KOPT-K1 (cell line): Measurements from ENCODE around the gene MYL9.
"Not testable (repeated sequence)": the region's sequence is repeated elsewhere in the genome, so short reads cannot be mapped to it uniquely, and the experiment has no call there.

Source experiments
- H3K27ac ChIP-seq: fragments of 200-600 bp; sonication (generic); 2 replicates; pipeline ENCODE4 v1.5.1; 2016; ENCODE audit warnings: antibody characterized with exemption, mild to moderate bottlenecking, low read depth, low read length; ENCODE audit not compliant: poor library complexity, severe bottlenecking
- H3K36me3 ChIP-seq: fragments of 200-600 bp; sonication (generic); 2 replicates; pipeline ENCODE4 v1.5.1; 2017; ENCODE audit warnings: antibody characterized with exemption, mild to moderate bottlenecking, low read length, moderate library complexity; ENCODE audit not compliant: insufficient read depth
- H3K9me3 ChIP-seq: fragments of 200-600 bp; sonication (generic); 2 replicates; pipeline ENCODE4 v1.5.1; 2017; ENCODE audit warnings: antibody characterized with exemption, low read length, mild to moderate bottlenecking; ENCODE audit not compliant: insufficient read depth, poor library complexity, severe bottlenecking

Gene MYL9

GRCh38 chr20:36562724-36563123 lies 21.4 kb downstream of the MYL9 start:
- Histone ChIP-seq H3K27ac (no peak overlapping the region), H3K36me3 (no peaks in the 10 kb centered on the region), H3K9me3 (peaks cover 13% of the 10 kb centered on the region)

GRCh38 chr20:36563374-36563773 lies 22.1 kb downstream of the MYL9 start:
- Histone ChIP-seq H3K9me3 (peaks cover 13% of the 10 kb centered on the region), H3K36me3 (no peaks in the 10 kb centered on the region), H3K27ac (no peak overlapping the region)

- not testable (repeated sequence) for H3K36me3 ChIP-seq, H3K27ac ChIP-seq
- H3K9me3 ChIP-seq = peaks cover 13% of the 10 kb centered on the region
Observed at GRCh38 chr20:36564078-36564725, 22.9 kb downstream of the MYL9 start.

- H3K27ac ChIP-seq, H3K36me3 ChIP-seq: not testable (repeated sequence)
- peaks cover 13% of the 10 kb centered on the region for H3K9me3 ChIP-seq
Observed at GRCh38 chr20:36564726-36565121, 23.4 kb downstream of the MYL9 start.

- H3K36me3 ChIP-seq = no peaks in the 10 kb centered on the region
- peaks cover 13% of the 10 kb centered on the region for H3K9me3 ChIP-seq
- no peak overlapping the region for H3K27ac ChIP-seq
Observed at GRCh38 chr20:36565520-36565919, 24.2 kb downstream of the MYL9 start.

- Histone ChIP-seq H3K9me3 (peaks cover 8% of the 10 kb centered on the region), H3K36me3 (no peaks in the 10 kb centered on the region), H3K27ac (no peak overlapping the region)
Observed at GRCh38 chr20:36569847-36570429, 28.6 kb downstream of the MYL9 start.

GRCh38 chr20:36571564-36572504 lies 30.5 kb downstream of the MYL9 start:
- Histone ChIP-seq H3K27ac (peak overlapping the region; percentile 91), H3K36me3 (peaks cover 7% of the 10 kb centered on the region; the same call in 1 of the 2 replicates), H3K9me3 (no peaks in the 10 kb centered on the region)

GRCh38 chr20:36572701-36573102 lies 31.4 kb downstream of the MYL9 start:
- Histone ChIP-seq H3K27ac (peak overlapping the region; percentile 91), H3K36me3 (peaks cover 7% of the 10 kb centered on the region; the same call in 1 of the 2 replicates), H3K9me3 (no peaks in the 10 kb centered on the region)

- Histone ChIP-seq H3K36me3 (peaks cover 13% of the 10 kb centered on the region), H3K27ac (peak within 1 kb of the TSS; percentile 91), H3K9me3 (no peaks in the 10 kb centered on the region)
Observed at GRCh38 chr20:36573103-36573797, 31.9 kb downstream of the MYL9 start, which contains the start of gene TGIF2. Gene TGIF2 (plus strand): TSS chr20:36573597. CDS start chr20:36578775, 5,178 bp downstream.

- Histone ChIP-seq H3K9me3 (no peaks in the 10 kb centered on the region), H3K27ac (peak overlapping the region; percentile 91), H3K36me3 (peaks cover 19% of the 10 kb centered on the region)
Observed at GRCh38 chr20:36573798-36574365, 32.6 kb downstream of the MYL9 start.

GRCh38 chr20:36574366-36575135 lies 33.2 kb downstream of the MYL9 start:
- H3K9me3 ChIP-seq = no peaks in the 10 kb centered on the region
- peak overlapping the region; percentile 91 for H3K27ac ChIP-seq
- H3K36me3 ChIP-seq = peaks cover 26% of the 10 kb centered on the region

- Histone ChIP-seq H3K9me3 (no peaks in the 10 kb centered on the region), H3K36me3 (peaks cover 41% of the 10 kb centered on the region)
Observed at GRCh38 chr20:36576081-36576445, 34.7 kb downstream of the MYL9 start.

GRCh38 chr20:36578356-36579041 lies 37.2 kb downstream of the MYL9 start:
- Histone ChIP-seq H3K27ac (no peak overlapping the region), H3K36me3 (peaks cover 64% of the 10 kb centered on the region), H3K9me3 (no peaks in the 10 kb centered on the region)

More at GRCh38 chr20:36576081-36576445, 34.7 kb downstream of the MYL9 start:
- no peak overlapping the region for H3K27ac ChIP-seq
